NOMO-1 treated with DMSO at 0.1 percent for 48 hours (cell line): ENCODE measurements around the gene LANCL1.
A peak's percentile ranks its signal among the peaks of the same experiment; 100 is the strongest.

Experiments
- DNase-seq: peaks from one replicate; lab custom pipeline; 2025; ENCODE audit not compliant: unreplicated experiment; lab: John Stamatoyannopoulos, UW

The LANCL1 gene, protein sequence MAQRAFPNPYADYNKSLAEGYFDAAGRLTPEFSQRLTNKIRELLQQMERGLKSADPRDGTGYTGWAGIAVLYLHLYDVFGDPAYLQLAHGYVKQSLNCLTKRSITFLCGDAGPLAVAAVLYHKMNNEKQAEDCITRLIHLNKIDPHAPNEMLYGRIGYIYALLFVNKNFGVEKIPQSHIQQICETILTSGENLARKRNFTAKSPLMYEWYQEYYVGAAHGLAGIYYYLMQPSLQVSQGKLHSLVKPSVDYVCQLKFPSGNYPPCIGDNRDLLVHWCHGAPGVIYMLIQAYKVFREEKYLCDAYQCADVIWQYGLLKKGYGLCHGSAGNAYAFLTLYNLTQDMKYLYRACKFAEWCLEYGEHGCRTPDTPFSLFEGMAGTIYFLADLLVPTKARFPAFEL

GRCh38 chr2:210476194-210477128, at the start of gene LANCL1:
Gene LANCL1 (minus strand): TSS chr2:210476759. CDS start chr2:210476396, 363 bp downstream.
- DNase-seq = peak; percentile 89

DNA sequence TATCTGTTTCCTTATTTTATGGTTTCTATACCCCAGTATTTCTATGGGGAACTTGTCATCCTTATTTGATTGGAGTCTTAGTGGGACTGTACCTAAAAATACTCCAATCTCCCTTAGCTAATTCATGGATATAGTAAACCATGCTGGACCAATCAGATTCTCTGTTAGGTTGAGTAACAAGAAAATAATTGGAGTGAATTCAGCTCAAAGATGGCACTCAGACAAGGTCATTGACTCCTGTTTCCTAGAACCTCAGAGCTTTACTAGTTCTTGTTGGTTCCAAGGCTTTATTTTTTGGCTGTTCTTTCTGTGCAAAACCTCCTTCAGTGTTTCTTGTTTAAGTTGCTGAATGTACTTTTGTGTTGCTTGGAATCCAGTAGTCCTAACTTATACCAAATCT, 48.0 kb upstream of the LANCL1 start:
- DNase-seq = no peak

GRCh38 chr2:210523650-210524289, 47.2 kb upstream of the LANCL1 start:
- no peak for DNase-seq

DNA sequence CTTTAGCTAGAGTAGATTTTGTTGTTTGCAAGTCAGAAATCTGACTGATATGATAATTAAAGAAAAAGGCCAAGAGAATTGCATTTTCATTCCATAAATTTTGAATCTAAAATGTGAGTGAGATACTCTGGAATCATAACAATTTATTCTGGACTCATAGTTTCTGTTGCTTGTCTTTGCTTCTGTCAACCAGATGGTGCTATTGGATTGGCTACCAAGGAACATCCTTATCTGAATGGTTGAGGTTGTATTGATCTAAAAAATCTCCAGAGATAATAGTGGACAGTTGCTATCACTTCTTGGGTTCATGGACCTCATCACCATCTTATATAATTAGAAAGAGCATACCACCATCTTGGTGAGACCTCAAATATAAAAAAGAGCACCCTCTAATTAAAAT, 45.8 kb upstream of the LANCL1 start:
- no peak for DNase-seq

- no peak for DNase-seq
Observed at GRCh38 chr2:210519594-210519993, 43.0 kb upstream of the LANCL1 start.

- no peak for DNase-seq
Observed at GRCh38 chr2:210517264-210517663, 40.7 kb upstream of the LANCL1 start.

GRCh38 chr2:210515911-210516310, 39.4 kb upstream of the LANCL1 start:
- no peak for DNase-seq

- DNase-seq = no peak
Observed at GRCh38 chr2:210503725-210504191, 27.2 kb upstream of the LANCL1 start.

- peak; percentile 14 for DNase-seq
Observed at GRCh38 chr2:210503001-210503623, 26.6 kb upstream of the LANCL1 start.

DNA sequence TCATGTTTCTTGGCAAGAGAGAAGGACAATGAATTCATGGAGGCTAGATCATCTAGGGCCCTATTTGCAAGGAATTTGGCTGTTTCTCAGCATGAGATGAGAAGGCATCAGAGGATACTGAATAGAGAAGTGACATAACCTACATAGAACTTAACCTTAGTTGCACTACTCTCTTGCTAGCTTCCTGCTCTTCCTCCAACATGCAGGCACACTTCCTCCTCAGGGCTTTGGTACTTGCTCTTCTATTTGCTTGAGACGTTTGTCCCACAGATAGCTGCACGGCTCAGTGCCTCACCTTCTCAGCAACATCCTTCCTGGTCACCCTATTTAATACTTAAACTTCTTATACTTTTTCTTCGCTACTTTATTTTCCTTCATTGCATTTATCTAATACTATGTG, 20.0 kb upstream of the LANCL1 start:
- peak; percentile 36 for DNase-seq

DNA sequence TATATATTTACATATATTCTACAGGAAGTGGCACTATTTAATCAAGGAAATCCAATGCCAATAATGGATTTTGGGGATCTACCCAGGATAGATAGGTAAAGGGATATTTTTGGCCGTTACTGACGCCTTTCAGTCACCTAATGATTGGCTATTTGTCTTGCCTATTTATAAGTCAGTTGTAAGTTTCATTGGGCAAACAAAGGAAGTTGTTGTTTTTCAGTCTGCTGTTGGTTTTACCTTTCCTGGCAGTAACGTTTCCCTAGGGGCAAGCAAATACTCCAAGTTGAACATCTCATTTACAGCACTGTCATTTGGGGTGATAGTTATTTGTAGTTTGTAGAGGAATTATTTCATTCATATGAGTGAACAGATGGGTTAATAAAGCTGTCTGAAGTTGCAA, 17.0 kb upstream of the LANCL1 start:
- no peak for DNase-seq

DNA sequence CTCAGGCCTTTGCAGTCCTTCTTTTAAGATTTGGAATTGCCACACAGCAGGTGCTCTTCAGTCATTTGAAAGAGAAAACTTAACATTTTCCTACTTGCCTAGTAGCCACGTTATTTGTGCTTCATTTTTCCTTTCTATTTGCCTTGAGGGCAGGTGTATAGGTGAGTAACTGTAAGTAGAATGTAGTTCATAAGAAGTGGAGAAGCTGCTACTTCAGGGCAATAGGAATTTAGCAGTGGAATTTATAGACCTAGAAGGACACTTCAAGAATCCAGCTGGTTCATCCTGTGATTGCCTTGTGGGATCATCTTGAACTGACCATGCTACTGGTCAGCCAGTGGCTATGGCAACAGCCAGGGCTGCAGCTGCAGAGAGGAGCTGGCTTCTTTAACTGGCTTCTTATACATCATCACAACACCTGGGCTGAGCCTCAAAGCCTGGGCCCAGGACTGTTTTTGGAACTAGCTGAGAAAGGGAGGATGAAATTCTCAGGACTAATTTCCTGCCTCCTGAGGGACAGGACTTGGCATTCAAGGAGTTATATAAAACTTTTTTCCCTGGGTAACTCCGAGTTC, 5.1 kb upstream of the LANCL1 start:
- no peak for DNase-seq

- DNase-seq = no peak
Observed at GRCh38 chr2:210480764-210481163, 4.2 kb upstream of the LANCL1 start.

DNA sequence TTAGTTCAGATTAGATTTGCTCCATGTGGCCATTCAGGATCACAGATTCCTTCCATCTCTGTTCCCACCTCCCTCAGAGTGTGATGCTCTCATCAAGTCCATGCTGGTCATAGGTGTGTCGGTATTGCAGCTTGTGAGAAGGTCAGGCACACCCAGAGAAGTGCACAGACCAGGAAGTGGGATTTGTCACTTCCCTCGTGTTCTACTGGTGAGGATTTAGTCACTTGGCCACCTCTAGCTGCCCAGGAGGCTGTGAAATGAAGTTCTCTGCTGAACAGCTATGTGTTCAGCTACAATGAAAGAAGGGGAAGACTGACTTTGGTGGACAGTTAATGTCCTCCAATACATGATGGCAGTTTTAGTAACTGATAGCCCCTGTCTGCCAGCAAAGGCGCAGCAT, 3.5 kb upstream of the LANCL1 start:
- DNase-seq = no peak

GRCh38 chr2:210478661-210479060, 2.1 kb upstream of the LANCL1 start:
- DNase-seq = no peak

DNA sequence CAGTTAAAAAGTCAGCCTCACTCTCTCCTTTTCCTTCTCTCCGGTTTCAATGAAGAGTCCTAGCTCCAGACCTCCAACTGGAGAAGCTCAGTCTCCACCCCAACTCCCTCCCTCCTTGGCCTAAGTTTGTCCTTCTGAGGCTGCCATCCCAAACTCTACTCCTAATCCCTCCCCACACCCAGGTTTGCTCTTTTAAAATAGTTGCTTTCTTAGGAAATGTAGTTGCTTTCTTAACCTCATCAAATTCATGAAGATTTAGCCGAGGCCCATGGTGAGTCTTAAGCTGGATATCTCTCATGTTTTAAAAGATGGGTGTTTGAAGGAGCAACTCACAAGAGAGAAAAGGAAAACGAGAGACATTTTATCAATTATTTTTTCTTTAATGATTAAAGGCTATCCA, 937 bp upstream of the LANCL1 start:
- DNase-seq = no peak

DNA sequence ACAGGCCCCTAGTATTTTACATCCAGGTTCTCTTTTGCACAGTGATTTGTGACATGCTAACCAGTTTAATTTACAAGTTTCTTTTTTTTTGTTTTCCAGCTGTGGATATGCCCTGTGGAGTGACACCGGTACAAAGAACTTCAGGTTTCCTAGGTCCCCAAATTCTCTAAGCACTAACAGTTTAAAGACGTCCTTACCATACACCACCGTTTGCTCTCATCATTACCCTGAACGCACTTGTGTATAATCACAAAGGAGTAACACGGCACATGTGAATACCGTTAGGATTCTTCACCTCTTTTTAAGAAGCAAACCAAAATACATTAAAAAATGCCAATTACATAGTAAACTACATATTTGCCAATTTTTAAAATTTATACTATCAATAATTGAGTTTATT, 853 bp downstream of the LANCL1 start:
- no peak for DNase-seq

GRCh38 chr2:210474776-210475175, 1.8 kb downstream of the LANCL1 start:
- no peak for DNase-seq

DNA sequence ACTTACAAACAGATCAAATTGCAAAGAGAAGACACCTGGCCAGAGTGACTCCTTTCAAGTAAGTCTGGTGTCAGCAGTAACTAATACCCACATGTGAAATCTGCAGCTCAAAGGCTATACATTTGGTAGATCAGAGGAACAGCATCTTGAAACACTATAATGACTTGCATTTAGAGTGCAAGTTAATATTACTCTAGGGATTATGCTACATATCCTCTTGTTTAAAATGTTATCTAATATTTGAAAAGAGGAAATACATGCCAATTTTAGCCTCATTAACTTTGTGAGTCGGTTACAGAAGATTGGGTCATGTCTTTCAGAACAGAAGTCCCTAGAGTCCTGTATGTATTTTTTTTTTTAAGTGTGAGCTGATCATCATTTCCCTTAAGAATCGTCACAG, 15.2 kb downstream of the LANCL1 start:
- peak; percentile 56 for DNase-seq
